Raji (cell line): ENCODE measurements around the gene B9D1.

Experiments
- POLR2A ChIP-seq: IDR thresholded peaks from 2 replicates; pipeline ENCODE4 v1.6.1; 2011; ENCODE audit warnings: low read depth, low read length, control low read depth; ENCODE audit not compliant: insufficient read depth

B9D1 gene, protein sequence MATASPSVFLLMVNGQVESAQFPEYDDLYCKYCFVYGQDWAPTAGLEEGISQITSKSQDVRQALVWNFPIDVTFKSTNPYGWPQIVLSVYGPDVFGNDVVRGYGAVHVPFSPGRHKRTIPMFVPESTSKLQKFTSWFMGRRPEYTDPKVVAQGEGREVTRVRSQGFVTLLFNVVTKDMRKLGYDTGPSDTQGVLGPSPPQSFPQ

DNA sequence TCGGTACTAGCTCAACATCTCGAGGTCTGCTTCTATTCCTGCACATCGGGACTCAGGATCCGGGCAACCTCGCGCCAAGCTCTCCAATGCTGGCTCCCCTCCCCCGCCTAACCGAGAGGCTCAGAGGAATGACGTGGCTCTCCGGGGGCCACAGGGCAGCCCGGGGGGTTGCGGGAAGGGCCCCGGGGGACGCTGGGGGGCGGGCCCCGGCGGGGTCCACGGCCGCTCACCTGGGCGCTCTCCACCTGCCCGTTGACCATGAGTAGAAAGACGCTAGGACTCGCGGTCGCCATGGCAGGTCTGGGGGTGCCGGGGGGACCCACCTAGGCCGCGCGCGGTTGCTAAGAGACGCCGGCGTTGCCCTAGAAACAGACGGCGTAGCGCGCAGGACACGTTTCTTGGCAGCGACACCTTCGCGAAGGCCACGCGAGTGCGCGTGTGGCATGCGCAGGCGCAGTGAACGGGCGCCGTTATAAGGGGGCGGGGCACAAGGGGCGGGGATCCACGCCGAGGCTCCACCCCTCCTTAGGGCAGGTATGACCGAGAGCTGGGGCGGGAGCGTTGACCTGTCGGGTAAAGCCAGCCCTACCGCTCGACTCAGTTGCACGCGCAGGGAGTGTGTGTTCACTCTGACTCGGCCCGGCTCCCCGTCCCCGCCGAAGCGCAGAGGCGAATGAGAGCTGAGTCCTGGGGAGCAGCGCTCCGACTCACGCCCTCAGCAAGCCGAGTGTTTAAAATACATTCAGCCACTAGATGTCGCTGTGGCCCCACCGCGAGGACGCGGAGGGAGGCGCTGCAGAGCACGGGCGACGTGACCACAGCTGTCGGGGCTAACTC, at the start of gene B9D1:
B9D1 (minus strand) TSS at position 447 of the 837 bp plus-strand sequence; CDS start at position 293, 154 bp downstream.
- peak; percentile 60 for TF ChIP-seq POLR2A

DNA sequence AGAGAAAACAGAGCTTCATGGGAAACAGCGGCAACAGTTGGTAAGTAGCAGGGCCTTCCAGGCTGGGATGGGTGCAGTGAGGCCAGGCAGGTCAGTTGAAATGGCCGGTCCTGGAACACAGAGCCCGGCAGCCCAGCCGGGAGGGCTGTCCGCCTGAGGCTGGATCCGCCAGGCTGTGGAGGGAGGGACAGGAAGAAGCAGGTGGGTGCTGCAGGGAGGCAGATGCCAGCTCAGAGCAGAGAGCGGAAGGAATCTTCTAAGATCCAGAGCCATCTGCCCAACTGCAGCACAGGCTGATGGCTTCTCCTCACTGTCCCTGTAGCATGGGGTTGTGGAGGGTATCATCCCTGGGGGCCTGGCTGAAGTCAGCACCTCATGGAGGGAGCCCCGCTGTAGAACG, 49.1 kb upstream of the B9D1 start:
- TF ChIP-seq POLR2A, result no peak

DNA sequence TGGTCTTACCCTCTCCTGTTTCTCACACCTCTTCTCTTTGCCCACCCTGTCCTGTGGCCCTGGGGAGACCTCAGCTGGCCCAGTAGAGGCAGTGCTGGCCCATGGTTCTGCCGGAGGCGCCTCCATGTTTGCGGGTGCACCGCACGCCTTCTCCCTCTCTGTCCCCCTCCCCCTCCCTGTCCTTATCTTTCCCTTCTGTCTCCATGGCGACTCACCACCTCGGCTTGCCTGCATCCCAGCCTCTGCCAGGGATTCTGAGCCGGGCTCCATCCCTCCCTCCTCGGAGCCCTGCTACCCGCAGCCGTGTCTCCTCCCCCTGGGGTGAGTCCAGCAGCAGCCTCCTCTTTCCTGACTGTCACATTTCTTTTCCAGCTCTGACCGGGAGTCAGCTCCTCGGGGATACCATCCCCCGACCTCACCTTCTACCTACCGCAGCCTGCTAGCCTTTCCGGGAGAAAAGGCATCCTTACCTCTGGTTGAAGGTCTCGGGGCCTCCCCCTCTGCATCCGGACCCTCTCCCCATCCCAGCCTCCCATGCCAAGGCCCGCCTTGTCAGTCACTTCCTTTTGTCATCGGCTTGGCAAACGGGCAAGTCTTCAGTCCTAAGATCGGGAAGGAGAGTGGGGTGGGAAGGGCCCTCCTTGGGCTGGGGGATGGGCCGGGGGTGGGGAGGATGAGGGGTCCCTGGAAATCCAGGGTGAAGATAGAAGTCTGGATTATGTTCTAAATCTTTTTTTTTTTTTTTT, 48.5 kb upstream of the B9D1 start, which contains the start of gene RNF112:
RNF112 (plus strand) TSS at position 358 of the 746 bp plus-strand sequence; CDS start at position 535, 177 bp downstream.
- TF ChIP-seq POLR2A, result no peak

DNA sequence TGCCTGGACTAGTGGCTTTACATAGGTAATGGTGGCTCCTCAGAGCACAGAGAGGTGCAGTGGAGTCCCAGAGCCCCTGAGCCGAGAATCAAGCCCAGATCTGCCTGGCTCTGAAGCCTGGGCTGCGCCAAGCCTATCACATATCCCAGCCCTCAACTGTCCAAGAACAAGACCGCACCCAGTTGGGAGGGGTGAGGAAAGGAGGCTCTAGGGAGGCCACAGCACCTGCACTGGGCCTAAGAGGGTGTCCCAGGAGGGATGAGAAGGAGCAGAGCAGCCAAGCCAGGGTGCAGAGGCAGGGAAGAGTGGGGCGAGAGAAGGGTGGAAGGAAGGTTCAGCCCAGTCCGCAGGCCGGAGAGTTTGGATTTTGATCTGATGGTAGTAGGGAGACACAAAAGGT, 47.6 kb upstream of the B9D1 start:
- TF ChIP-seq POLR2A, result no peak

DNA sequence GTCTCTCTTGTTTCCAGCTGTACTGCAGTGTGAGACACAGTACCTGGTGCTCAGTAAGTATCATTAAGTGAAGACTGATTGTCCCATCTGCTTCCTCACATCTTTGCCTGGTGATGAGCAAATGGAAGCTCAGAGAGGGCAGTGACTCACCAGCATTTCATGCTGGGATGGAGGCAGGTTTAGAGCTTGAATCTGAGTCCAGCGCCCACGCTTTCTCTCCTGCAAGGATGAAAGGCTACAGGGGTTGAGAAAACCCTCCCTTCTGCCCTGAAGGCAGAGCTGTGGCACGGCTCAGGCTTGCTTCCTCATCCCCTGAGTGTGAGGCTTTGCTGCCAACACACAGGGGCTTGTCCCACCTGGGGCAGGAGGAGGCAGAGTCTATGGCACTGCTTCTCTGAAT, 47.0 kb upstream of the B9D1 start:
- no peak for TF ChIP-seq POLR2A

DNA sequence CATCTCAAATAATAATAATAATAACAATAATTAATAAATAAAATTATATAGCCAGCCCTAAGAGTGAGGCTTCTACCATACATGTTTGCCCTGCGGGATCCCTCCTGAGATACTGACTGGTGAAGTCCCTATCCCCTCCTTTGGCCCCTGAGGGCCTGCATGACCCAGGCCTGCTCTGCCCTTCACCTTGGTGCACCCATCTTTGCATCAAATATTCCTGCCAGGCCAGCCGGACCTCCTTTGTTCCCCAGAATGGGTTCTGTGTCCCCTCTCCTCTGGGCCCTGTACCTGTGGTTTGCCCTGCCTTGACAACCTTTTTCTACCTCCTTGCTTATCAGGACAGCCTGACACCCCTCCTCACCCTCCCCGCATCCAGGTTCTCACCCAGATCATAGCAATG, 46.5 kb upstream of the B9D1 start:
- TF ChIP-seq POLR2A, result no peak

DNA sequence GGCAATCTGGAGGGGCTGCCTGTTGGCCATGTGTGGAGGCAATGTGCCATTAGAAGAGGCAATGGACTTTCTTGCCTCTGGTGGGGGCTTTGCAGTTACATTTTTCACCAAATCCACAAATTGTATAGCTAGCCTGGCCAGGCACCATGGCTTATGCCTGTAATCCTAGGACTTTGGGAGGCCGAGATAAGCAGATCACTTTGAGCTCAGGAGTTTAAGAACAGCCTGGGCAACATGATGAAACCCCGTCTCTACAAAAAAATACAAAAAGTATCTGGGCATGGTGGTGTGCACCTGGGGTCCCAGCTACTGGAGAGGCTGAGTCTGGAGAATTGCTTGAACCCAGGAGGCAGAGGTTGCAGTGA, 45.8 kb upstream of the B9D1 start:
- no peak for TF ChIP-seq POLR2A

DNA sequence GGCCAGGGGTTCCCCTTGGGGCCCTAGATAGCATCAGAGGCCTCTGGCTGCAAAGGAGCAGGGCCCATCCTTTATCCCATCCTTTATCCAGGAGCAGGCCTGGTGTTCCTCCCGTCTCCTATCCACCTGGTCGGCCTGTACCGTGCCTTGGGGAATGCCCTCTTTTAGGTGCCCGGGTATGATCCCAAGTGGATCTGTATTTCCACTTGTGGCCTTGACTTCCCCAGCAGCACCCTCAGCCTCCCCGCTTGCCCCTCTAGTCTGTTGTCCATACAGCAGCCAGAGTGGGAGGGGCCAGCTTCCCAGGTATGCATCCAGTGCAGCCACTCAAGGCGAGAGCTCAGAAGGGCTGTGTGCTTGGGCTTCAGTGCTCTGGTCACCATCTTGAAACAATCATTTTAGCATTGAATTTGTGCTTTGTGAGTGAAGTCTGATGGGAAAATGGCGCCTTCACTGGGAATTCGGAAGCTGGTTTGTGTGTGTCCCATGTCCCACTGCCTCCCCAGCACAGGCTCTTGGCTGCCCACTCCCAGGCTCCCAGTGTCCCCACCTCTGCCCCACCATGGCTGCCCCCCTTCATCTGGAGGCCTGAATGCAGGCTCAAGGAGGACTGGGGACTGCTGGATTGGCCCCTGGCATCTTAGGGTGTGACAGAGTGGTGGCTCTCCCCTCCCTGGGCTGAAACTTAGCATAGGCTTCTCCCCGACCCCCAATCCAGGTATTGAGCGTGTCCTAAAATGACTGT, 45.2 kb upstream of the B9D1 start:
- no peak for TF ChIP-seq POLR2A

DNA sequence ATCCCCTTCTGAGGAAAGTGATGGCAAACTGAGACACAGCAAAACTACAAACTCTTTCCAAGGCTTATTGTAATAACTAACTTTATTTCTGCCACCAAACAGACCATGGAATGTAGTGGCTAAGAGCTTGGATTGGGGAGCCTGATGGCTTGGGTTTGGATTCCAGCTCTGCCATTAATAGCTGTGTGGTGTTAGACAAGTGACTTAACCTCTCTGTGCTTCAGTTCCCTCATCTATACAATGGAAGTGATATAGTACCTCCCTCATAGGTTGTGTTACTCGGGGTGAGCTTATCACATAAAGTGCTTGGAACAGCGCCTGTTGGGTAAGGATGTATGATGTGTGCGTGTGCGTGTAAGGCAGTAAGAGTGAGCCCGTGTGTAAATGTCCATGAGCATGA, 42.6 kb upstream of the B9D1 start:
- no peak for TF ChIP-seq POLR2A

DNA sequence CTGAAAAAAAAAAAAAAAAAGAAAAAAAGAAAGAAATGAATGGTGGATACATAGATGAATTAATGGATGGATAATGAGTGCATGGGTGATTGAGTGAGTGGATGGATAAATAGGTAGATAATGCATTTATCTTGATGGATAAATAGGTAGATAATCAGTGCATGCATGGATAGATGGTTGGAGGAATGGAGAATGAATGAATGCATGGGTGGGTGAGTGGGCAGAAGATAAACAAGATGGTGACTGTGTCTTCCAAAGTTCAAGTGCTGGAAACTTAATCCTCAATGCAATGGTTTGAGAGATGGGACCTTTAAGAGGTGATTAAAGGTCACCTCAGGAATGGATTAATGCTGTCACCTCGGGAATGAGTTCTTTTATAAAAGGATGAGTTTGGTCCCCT, 41.7 kb upstream of the B9D1 start:
- TF ChIP-seq POLR2A, result no peak

DNA sequence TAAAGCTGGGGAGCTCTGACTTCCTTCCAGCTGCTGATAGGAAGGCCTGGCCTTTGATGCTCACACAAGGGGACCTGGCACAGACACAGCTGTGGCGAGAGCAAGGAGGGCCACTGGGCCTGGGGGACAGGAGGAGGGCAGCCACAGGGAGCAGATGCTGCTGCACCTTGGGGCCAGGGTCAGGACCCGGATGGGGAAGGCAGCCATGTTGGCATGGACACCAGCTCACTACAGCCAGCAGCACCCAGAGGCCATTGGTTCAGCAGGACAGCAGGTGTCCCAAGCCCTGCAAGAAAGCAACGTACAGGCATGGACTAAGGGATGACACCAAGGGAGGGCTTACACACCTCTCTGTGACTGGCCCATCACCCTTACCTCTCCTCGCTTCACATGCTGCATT, 40.5 kb upstream of the B9D1 start:
- no peak for TF ChIP-seq POLR2A

DNA sequence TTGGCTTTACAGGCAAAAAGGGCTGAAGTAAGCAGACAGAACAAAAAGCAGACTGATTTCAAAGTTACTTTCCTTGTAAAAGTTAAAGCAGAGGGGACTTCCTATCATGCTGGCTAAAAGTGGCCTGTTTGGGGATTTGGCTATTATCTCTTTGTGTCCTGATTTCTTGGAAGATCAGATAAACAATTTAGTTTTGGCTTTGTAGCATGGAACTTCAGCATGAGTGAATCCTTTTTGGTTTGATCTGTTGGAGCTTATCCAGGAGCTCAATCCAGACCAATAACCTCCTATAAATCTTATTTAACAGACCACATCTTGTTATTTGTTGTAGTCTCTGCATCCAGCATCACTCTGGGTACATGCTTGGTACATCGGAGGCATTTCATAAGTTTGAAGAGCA, 39.6 kb upstream of the B9D1 start:
- no peak for TF ChIP-seq POLR2A

DNA sequence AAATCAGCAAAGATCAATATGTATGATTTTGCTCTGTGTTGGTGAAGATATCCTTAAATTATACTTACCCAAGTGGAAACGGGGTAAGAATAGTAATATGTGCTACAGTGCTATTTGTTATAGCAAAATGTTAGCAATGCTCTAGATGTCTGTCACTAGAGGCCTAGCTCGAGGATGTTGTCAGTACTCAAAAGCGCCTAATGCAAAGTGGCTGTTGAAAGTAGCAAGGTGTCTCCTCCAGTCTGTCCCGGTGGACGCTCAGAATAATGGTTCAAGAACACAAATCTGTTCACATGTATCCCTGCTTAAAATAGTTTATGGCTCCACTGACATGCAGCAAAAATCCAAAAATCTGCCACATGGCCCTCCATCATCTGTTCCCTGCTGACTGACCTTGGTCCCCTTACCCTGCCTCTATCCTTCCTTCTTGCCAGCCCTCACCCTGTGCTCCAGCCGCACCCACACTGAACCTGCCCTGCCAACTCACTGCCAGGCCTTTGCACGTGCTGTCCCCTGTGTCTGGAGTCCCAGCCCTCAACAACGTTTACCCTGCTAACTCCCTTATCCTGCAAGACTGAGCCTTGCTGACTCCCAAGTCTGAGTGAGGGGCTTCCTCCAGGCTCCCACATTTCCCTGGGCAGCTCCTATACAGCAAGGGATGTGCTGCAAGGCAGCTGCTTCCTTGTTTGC, 38.9 kb upstream of the B9D1 start:
- no peak for TF ChIP-seq POLR2A

DNA sequence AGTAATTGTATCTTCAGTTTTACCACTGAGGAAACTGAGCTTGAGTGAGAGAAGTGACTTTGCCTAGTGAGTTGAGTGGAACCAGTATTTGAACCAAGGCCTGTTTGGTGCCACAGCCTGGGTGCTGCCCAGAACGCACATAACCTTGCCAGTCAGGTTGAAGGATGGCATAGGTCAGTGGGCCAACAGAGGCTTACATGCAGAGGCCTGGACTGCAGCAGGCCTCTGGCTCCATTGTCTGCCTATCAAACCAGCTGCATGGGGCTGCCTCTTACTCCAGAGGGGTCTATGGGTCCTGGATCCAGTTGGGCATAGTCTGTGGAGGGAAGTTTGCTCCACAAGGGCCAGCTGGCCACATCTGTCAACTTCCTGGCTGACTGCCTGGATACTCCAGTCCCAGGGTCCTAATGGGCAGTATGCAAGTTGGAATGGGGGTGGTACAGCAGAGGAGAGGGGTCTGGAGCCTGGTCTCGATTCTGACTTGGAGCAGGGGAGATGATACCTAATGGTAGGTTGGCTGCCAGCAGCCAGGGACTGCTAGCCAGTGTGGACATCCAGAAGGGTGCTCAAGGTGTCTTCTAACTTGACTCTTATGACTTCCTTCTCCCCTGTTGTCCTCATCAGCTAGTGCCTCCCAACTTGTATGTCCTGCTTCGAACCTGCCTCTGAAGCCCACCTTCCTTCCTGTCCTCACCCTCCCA, 37.4 kb upstream of the B9D1 start:
- TF ChIP-seq POLR2A, result no peak
